Astrocyte of the spinal cord (primary cell): ENCODE measurements around the gene SULT2A1.
A peak's percentile ranks its signal among the peaks of the same experiment; 100 is the strongest.
"Not testable (repeated sequence)": the region's sequence is repeated elsewhere in the genome, so short reads cannot be mapped to it uniquely, and the experiment has no call there.

Experiments
- DNase-seq: peaks from one replicate; pipeline ENCODE4 v3.0.0; 2011; ENCODE audit warnings: low read depth, low spot score
- H3K4me3 ChIP-seq: 2 replicates; pipeline ENCODE4 v1.5.1; 2011; ENCODE audit warnings: low read depth, mild to moderate bottlenecking, low read length, moderate library complexity
- in situ Hi-C: cut with HindIII; loops from 2 replicates; pipeline ENCODE4 v1.10.0; 2017; ENCODE audit warnings: low sequenced_read_pairs
- TF ChIP-seq, protein P1 (sequence below): IDR thresholded peaks from 2 replicates; pipeline ENCODE4 v1.5.1; 2012; ENCODE audit warnings: low read depth, mild to moderate bottlenecking, low read length, inconsistent platforms

SULT2A1 gene

DNA sequence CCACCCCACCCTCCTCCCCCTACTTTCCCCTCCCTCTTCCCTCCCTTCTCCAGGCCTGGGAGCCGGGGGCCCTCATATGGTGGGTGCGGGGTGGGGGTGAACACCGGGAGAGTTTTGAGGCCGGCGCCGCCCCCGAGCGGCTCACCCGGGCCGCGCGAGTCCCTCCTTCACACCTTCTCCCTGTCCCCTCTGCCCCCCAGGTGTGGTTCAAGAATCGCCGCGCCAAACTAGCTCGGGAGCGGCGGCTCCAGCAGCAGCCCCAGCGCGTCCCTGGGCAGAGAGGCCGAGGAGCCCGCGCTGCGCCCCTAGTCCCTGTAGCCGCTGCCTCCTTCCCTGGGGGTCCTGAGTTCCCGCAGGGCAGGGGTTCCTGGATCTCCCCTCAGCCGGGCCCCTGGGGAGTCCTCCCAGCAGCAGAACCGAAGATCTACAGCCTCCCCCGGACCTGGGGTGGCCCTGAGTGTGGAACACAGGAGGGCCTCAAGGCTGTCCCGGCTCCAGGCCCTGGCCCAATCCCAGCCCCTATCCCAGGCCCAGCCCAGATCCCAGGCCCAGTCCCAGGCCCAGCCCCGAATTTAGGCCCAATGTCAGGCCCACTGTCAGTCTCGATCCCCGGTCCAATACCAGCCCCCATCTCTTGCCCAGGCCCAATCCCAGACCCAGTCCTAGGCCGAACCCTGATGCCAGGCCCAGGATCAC, 25.4 kb downstream of the SULT2A1 start:
- TF ChIP-seq, protein P1, sequence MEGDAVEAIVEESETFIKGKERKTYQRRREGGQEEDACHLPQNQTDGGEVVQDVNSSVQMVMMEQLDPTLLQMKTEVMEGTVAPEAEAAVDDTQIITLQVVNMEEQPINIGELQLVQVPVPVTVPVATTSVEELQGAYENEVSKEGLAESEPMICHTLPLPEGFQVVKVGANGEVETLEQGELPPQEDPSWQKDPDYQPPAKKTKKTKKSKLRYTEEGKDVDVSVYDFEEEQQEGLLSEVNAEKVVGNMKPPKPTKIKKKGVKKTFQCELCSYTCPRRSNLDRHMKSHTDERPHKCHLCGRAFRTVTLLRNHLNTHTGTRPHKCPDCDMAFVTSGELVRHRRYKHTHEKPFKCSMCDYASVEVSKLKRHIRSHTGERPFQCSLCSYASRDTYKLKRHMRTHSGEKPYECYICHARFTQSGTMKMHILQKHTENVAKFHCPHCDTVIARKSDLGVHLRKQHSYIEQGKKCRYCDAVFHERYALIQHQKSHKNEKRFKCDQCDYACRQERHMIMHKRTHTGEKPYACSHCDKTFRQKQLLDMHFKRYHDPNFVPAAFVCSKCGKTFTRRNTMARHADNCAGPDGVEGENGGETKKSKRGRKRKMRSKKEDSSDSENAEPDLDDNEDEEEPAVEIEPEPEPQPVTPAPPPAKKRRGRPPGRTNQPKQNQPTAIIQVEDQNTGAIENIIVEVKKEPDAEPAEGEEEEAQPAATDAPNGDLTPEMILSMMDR: no peak
- no peak overlapping the region for H3K4me3 ChIP-seq
- in situ Hi-C loops: no loop called here
- DNase-seq: no peak

DNA sequence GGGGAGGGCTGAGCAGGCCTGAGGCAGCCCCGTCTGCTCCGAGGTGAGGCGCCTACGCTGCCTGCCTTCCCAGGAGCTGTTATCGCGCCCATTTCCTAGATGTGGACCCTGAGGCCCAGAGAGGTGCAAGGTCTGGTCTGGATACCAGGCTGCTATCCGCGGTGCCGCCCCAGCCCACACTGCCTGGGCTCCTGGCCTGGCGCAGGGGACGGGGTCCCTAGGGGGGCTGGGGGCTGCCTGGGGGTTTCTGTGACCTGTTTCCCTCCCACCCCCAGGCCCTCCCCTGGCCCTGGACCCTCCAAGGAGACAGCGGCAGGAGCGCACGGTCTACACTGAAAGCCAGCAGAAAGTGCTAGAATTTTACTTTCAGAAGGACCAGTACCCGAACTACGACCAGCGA, 26.3 kb downstream of the SULT2A1 start:
- DNase-seq, in situ Hi-C loops, H3K4me3 ChIP-seq: not testable (repeated sequence)

DNA sequence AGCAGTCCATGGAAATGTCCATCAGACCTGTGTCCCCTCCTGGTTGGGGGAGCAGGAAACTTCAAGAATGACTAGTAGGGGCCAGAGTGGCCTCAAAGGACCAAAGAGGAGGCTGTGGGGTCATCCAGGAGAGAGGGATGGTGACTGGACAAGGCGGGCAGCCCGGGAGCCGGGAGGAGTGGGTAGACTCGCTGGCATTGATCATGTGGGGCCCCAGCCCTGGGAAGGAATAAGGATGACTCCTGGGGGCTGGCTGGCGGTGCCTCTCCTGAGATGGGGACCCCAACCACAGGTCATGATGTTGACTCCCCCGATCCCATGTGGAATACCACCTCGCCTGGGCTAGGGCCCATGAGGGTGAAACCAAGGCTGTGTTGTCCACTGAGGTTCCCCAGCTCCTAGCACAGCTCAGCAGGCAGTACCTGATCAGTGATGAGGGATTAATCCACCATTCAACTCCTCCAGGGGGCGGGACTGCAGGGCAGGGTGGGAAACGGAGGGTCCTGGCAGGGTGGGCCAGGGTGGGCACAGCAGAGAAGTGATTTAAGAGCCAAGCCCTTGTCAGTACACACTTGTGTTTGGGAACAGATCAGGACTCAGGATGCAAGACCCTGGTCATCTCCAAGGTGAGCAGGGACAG, 27.3 kb downstream of the SULT2A1 start, which contains the start of gene TPRX2:
Gene TPRX2, plus strand, starts transcription at position 590 of the 640 bp plus-strand sequence. Its CDS starts 12 bp downstream, at position 602.
- DNase-seq, in situ Hi-C loops: not testable (repeated sequence)

DNA sequence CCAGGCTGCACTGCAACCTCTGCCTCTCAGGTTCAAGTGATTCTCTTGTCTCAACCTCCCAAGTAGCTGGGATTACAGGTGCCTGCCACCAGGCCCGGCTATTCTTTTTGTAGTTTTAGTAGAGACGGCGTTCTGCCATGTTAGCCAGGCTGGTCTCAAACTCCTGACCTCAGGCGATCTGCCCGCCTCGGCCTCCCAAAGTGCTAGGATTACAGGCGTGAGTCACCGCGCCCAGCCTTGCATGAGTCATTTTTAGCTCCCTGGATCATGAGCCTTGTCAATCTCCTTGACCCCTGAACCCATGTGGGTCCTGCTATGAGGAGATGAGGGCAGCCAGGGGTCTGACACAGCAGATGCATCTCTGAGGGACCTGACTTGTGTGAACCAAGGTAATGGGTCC, 27.9 kb downstream of the SULT2A1 start:
- in situ Hi-C loops, H3K4me3 ChIP-seq, DNase-seq: not testable (repeated sequence)

More for the DNA sequence above, 27.3 kb downstream of the SULT2A1 start, which contains the start of gene TPRX2:
- H3K4me3 ChIP-seq: not testable (repeated sequence)

DNA sequence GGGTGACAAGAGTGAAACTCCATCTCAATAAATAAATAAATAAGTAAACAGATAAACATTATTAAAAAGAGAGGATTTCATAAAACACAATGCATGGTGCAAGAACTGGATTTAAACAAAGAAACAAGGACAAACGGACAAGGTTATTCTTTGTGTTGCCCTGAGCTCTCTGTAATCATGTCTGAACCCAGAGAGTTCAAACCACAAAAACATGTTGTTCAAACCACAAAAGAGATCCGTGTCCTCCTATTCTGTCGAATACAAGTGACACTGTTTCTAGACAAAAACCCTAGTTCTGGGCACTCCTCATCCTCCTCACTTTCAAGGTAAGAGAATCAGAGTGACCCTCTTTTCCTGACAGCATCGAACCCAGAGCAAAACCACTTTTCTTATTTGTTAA, 31.7 kb downstream of the SULT2A1 start:
- in situ Hi-C loops: no loop called here
- DNase-seq: no peak
- TF ChIP-seq, protein P1: no peak
- no peak overlapping the region for H3K4me3 ChIP-seq

DNA sequence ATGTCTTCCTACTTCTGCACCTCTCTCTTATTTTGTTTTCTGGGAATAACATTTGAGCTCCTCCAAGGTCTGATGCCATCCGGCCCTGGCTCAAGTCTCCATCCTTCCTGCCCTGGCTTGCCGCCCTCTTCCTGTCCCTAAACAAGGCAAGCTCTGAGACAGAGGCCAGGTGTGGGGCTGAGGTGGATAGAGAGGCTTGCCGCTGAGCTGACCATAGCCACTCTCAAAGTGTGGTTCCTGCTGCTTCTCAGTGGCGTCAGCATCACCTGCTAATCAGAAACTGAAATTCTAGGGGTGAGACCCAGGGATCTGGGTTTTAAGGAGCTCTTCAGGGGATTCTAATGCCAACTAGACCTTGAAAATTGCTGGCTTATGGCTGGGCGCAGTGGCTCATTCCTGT, 33.1 kb downstream of the SULT2A1 start:
- no peak for DNase-seq
- TF ChIP-seq, protein P1: no peak
- no peak overlapping the region for H3K4me3 ChIP-seq
- in situ Hi-C loops: no loop called here

DNA sequence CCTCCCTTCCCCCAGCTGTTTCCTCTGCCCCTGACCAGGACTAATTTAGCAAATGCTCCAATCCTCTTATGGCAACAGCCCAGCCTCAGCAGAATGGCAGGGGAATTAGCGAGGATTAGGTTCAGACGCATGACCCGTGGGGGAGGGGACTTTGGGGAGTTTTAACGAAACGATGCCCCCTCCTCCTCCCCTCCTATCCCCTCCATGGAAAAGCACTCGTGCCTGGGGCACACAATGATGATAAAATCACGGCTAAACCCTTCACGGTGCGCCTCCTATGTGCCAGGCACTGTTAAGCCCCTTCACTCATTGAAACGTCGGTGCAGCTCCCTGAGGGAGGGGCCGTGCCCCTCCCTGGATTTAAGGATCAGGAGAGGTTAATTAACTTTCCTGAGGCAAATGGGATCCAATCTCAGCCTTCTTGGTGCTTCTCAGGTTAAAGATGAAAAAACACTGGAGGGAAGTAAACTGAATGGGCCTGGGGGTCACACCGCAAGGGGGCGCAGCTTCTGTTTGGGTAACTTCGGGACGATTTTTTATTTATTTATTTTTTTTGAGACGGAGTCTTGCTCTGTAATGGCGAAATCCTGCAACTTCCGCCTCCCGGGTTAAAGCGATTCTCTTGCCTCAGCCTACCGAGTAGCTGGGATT, 37.2 kb downstream of the SULT2A1 start:
- H3K4me3 ChIP-seq: no peak overlapping the region
- DNase-seq: no peak
- in situ Hi-C loops: no loop called here
- TF ChIP-seq, protein P1: peak; percentile 44

DNA sequence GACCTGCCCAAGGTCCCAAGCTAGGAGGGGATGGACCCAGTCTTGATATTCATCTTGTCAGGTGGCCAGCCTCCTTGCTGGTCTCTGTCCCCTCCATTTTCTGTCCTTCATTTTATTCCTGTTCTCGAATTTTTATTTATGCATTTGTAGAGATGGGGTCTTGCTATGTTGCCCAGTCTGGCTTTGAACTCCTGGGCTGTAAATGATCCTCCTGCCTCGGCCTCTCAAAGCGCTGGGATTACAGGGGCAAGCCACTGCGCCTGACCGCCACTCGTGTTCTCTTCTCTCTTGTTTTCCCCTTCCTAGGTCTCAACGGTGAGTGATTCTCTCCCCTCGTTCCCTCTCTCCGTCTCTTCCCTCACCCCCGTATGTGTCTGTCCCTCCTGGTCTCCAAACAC, 37.7 kb downstream of the SULT2A1 start:
- no peak overlapping the region for H3K4me3 ChIP-seq
- TF ChIP-seq, protein P1: no peak
- in situ Hi-C loops: no loop called here
- no peak for DNase-seq
